Fibroblast of lung (primary cell): ENCODE data around the gene TMEM212.

Experiments used
- EZH2 ChIP-seq: IDR thresholded peaks from 2 replicates; pipeline ENCODE4 v1.5.1; 2012; ENCODE audit warnings: low read length, control low read depth, mild to moderate bottlenecking; ENCODE audit errors: missing control alignments
- TF ChIP-seq, protein P1 (sequence below), 2 donors: IDR thresholded peaks in 1 of 2; conservative IDR thresholded peaks in 1 of 2; 1 replicate in 1 of 2; 2 replicates in 1 of 2; pipeline ENCODE4 v1.5.1; 2011 to 2012; ENCODE audit warnings: low read length in 2 of 2, control low read depth in 1 of 2, inconsistent platforms in 1 of 2, low read depth in 1 of 2, mild to moderate bottlenecking in 1 of 2

DNA sequence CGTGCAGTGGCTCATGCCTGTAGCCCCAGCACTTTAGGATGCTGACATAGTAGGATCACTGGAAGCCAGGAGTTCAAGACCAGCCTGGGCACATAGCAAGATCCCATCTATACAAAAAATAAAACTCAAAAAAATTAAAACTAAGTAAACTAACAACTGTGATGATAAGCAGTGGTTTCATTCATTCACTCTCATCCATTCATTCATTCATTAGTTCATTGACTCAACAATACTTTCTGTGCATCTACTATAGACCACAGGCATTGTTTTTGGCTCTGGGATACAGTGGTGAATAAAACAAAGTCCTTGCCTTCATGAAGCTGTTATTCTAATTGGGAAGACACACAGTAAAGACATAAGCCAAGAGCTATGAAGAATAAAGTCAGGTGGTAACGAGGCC lies 7.5 kb upstream of the TMEM212 start:
- TF ChIP-seq, protein P1, sequence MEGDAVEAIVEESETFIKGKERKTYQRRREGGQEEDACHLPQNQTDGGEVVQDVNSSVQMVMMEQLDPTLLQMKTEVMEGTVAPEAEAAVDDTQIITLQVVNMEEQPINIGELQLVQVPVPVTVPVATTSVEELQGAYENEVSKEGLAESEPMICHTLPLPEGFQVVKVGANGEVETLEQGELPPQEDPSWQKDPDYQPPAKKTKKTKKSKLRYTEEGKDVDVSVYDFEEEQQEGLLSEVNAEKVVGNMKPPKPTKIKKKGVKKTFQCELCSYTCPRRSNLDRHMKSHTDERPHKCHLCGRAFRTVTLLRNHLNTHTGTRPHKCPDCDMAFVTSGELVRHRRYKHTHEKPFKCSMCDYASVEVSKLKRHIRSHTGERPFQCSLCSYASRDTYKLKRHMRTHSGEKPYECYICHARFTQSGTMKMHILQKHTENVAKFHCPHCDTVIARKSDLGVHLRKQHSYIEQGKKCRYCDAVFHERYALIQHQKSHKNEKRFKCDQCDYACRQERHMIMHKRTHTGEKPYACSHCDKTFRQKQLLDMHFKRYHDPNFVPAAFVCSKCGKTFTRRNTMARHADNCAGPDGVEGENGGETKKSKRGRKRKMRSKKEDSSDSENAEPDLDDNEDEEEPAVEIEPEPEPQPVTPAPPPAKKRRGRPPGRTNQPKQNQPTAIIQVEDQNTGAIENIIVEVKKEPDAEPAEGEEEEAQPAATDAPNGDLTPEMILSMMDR (conservative IDR thresholded peaks at IDR 0.05 in 1 of 2, IDR thresholded peaks at IDR 0.05 in 1 of 2; ENCODE audit: low read depth in 1 of 2, low read length in 2 of 2) = no peak
- no peak for TF ChIP-seq EZH2
